ENCODE measurements around the gene CDH6.

DNA sequence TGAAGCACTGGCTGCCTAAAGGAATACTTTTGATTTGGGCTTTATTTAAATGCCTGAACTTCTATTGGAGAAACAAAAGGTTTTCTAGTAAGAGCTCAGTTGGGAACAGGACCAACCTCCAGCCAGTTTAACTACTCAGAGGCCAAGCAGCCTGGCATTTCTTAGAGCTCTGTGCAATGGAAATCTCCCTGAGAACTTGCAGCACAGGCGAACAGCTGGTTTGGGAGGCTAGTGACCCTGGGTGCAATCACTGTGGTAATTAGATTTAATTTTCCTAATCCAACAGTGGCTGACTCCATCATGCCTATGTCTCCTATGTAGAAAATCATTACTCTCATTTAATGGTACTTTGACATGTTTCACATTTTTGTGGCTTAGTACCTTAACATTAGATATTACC is 1.0 kb upstream of the CDH6 start:
- TF ChIP-seq, protein P1, sequence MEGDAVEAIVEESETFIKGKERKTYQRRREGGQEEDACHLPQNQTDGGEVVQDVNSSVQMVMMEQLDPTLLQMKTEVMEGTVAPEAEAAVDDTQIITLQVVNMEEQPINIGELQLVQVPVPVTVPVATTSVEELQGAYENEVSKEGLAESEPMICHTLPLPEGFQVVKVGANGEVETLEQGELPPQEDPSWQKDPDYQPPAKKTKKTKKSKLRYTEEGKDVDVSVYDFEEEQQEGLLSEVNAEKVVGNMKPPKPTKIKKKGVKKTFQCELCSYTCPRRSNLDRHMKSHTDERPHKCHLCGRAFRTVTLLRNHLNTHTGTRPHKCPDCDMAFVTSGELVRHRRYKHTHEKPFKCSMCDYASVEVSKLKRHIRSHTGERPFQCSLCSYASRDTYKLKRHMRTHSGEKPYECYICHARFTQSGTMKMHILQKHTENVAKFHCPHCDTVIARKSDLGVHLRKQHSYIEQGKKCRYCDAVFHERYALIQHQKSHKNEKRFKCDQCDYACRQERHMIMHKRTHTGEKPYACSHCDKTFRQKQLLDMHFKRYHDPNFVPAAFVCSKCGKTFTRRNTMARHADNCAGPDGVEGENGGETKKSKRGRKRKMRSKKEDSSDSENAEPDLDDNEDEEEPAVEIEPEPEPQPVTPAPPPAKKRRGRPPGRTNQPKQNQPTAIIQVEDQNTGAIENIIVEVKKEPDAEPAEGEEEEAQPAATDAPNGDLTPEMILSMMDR (IDR thresholded peaks at IDR 0.05; ENCODE audit: extremely low read depth in 1 of 2, insufficient read depth in 1 of 2, low read depth in 1 of 2, low read length in 2 of 2), result no peak
- TF ChIP-seq, protein P2, sequence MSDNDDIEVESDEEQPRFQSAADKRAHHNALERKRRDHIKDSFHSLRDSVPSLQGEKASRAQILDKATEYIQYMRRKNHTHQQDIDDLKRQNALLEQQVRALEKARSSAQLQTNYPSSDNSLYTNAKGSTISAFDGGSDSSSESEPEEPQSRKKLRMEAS (IDR thresholded peaks at IDR 0.05; ENCODE audit: insufficient read depth, insufficient read length), result no peak
- TF ChIP-seq POLR2AphosphoS5 (IDR thresholded peaks at IDR 0.05; ENCODE audit: insufficient read depth, low read depth, low read length) (no peak), FOS (IDR thresholded peaks at IDR 0.05; ENCODE audit: borderline replicate concordance, insufficient read depth, low read length) (no peak), GATA2 (IDR thresholded peaks at IDR 0.05; ENCODE audit: insufficient read depth, insufficient read length, low read depth, low read length) (no peak), EZH2 (IDR thresholded peaks at IDR 0.05; ENCODE audit: borderline replicate concordance, low read depth, low read length, severe bottlenecking) (no peak), POLR2A (IDR thresholded peaks at IDR 0.05; ENCODE audit: low read depth, low read length) (no peak), MYC (IDR thresholded peaks at IDR 0.05; ENCODE audit: low read depth, low read length) (no peak)
